HEK293T (cell line): Measurements from ENCODE around the gene EXPH5.

Experiments used
- CTCF ChIA-PET: fragments of 350-600 bp; formaldehyde crosslinking; extraction: SDS; loops from one replicate; lab custom pipeline; 2021; ENCODE audit warnings: antibody characterized with exemption, inconsistent platforms; lab: Yijun Ruan, JAX
- POLR2A ChIA-PET: fragments of 350-600 bp; formaldehyde crosslinking; extraction: SDS; loops from one replicate; lab custom pipeline; 2020; ENCODE audit warnings: antibody characterized with exemption, inconsistent platforms; lab: Yijun Ruan, JAX
- DNase-seq: peaks from one replicate; pipeline ENCODE4 v3.0.0; 2012; ENCODE audit warnings: mixed read lengths; ENCODE audit errors: extremely low spot score
- ARNT ChIP-seq: fragments of 450-650 bp; IDR thresholded peaks from 2 replicates; pipeline ENCODE4 v1.6.1; 2017; ENCODE audit warnings: mild to moderate bottlenecking
- BHLHE40 ChIP-seq: fragments of 450-650 bp; IDR thresholded peaks from 2 replicates; pipeline ENCODE4 v1.6.1; 2016; ENCODE audit warnings: mild to moderate bottlenecking, moderate library complexity, borderline replicate concordance
- CTBP1 ChIP-seq: fragments of 450-650 bp; IDR thresholded peaks from 2 replicates; pipeline ENCODE4 v1.6.1; 2016; ENCODE audit warnings: borderline replicate concordance
- ELF4 ChIP-seq: fragments of 450-650 bp; IDR thresholded peaks from 2 replicates; pipeline ENCODE4 v1.6.1; 2017; ENCODE audit warnings: antibody characterized with exemption
- FOXA1 ChIP-seq: fragments of 450-650 bp; IDR thresholded peaks from 2 replicates; pipeline ENCODE4 v1.6.1; 2016; ENCODE audit warnings: mild to moderate bottlenecking
- FOXK2 ChIP-seq: fragments of 450-650 bp; IDR thresholded peaks from 2 replicates; pipeline ENCODE4 v1.6.1; 2016; ENCODE audit warnings: mild to moderate bottlenecking
- FOXM1 ChIP-seq: fragments of 450-650 bp; IDR thresholded peaks from 2 replicates; pipeline ENCODE4 v1.6.1; 2017; ENCODE audit warnings: mild to moderate bottlenecking, borderline replicate concordance
- HDGF ChIP-seq: fragments of 450-650 bp; IDR thresholded peaks from 2 replicates; pipeline ENCODE4 v1.6.1; 2017; ENCODE audit warnings: antibody characterized with exemption, borderline replicate concordance
- L3MBTL2 ChIP-seq: fragments of 450-650 bp; conservative IDR thresholded peaks from 2 replicates; pipeline ENCODE4 v1.6.1; 2016; ENCODE audit warnings: mild to moderate bottlenecking
- LEF1 ChIP-seq: fragments of 450-650 bp; IDR thresholded peaks from 2 replicates; pipeline ENCODE4 v1.6.1; 2017; ENCODE audit warnings: mild to moderate bottlenecking, borderline replicate concordance
- NFRKB ChIP-seq: fragments of 450-650 bp; IDR thresholded peaks from 2 replicates; pipeline ENCODE4 v1.6.1; 2016; ENCODE audit warnings: mild to moderate bottlenecking, moderate library complexity
- PKNOX1 ChIP-seq: fragments of 450-650 bp; IDR thresholded peaks from 2 replicates; pipeline ENCODE4 v1.6.1; 2016
- SP1 ChIP-seq: fragments of 450-650 bp; IDR thresholded peaks from 2 replicates; pipeline ENCODE4 v1.6.1; 2017
- SUZ12 ChIP-seq: fragments of 450-650 bp; IDR thresholded peaks from 2 replicates; pipeline ENCODE4 v1.6.1; 2016; ENCODE audit warnings: mild to moderate bottlenecking
- TARDBP ChIP-seq: fragments of 450-650 bp; IDR thresholded peaks from 2 replicates; pipeline ENCODE4 v1.6.1; 2016
- ZNF384 ChIP-seq: fragments of 450-650 bp; IDR thresholded peaks from 2 replicates; pipeline ENCODE4 v1.6.1; 2016

EXPH5 gene

GRCh38 chr11:108618529-108618928, 25.0 kb upstream of the EXPH5 start:
- TF ChIP-seq ZNF384 (no peak), HDGF (no peak), FOXM1 (no peak), SUZ12 (no peak), FOXK2 (no peak), L3MBTL2 (no peak), SP1 (no peak), PKNOX1 (no peak), BHLHE40 (no peak), ARNT (no peak), TARDBP (no peak), FOXA1 (no peak), NFRKB (no peak), CTBP1 (no peak), ELF4 (no peak), LEF1 (no peak)
- no peak for DNase-seq
- CTCF ChIA-PET, result no interaction called here
- POLR2A ChIA-PET, result no interaction called here

- POLR2A ChIA-PET, result interaction anchor here (1.1 kb wide), 1 partner anchor 119 kb away, joined by 3 read pairs; the partner anchor contains the start of gene POGLUT3
- no peak for DNase-seq
- CTCF ChIA-PET, result no interaction called here
Observed at GRCh38 chr11:108617055-108617454, 23.5 kb upstream of the EXPH5 start.

GRCh38 chr11:108616549-108616948, 23.0 kb upstream of the EXPH5 start:
- no peak for DNase-seq
- TF ChIP-seq PKNOX1 (no peak), FOXA1 (no peak), ELF4 (no peak), BHLHE40 (no peak), L3MBTL2 (no peak), TARDBP (no peak), FOXM1 (no peak), ZNF384 (no peak), LEF1 (no peak), SUZ12 (no peak), ARNT (no peak), SP1 (no peak), CTBP1 (no peak), HDGF (no peak), NFRKB (no peak), FOXK2 (no peak)
- ChIA-PET POLR2A (no interaction called here), CTCF (no interaction called here)

More at GRCh38 chr11:108617055-108617454, 23.5 kb upstream of the EXPH5 start:
- TF ChIP-seq HDGF (no peak), SP1 (no peak), TARDBP (no peak), FOXM1 (no peak), LEF1 (no peak), BHLHE40 (no peak), ARNT (no peak), ELF4 (no peak), NFRKB (no peak), FOXA1 (no peak), ZNF384 (no peak), SUZ12 (no peak), PKNOX1 (no peak), FOXK2 (no peak), L3MBTL2 (no peak), CTBP1 (no peak)

DNA sequence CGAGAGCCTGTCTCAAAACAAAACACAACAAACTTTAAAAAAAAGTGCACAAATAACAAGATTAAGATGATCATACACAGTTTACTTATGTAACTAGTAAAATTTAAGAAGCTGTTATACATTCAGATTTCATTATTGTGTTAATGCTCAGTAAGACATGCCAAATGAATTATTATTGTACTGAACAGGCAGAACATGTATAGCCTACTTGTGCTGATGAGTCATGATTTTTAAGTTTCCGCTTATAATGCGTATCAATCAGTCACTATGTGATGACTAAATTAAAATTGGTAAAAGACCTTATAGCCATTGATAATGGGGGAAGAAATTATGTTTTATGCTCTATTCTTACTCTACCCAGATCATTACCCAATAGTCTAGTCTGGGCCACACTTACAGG, 20.5 kb upstream of the EXPH5 start:
- POLR2A ChIA-PET, result no interaction called here
- CTCF ChIA-PET, result no interaction called here
- TF ChIP-seq HDGF (no peak), TARDBP (no peak), ARNT (no peak), SUZ12 (no peak), ZNF384 (no peak), ELF4 (no peak), FOXA1 (no peak), FOXM1 (no peak), NFRKB (no peak), PKNOX1 (no peak), SP1 (no peak), L3MBTL2 (no peak)
- DNase-seq, result no peak

DNA sequence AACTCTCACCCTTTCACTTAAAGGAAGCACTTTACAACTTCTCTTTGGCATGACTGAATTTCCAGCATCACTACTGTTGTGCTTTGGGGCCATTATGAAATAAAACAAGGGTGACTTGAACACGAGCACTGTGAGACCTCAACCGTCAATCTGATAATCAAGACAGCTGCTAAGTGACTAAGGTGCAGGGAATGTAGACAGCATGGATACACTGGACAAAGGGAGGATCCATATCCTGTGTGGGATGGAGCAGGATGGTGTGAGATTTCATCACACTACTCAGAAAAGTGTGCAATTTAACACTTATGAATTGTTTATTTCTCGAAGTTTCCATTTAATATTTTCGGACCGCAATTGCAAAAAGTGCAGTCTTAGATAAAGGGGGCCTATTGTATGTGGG, 16.1 kb upstream of the EXPH5 start:
- ChIA-PET POLR2A (no interaction called here), CTCF (interaction anchor here (0.6 kb wide), 1 partner anchor 56 kb away, joined by 3 read pairs; no protein-coding TSS in a partner anchor)
- TF ChIP-seq FOXA1 (no peak), PKNOX1 (no peak), CTBP1 (no peak), SUZ12 (no peak), BHLHE40 (no peak), TARDBP (no peak), NFRKB (no peak), ZNF384 (no peak), ARNT (no peak), SP1 (no peak), ELF4 (no peak), L3MBTL2 (no peak), FOXK2 (no peak), LEF1 (no peak), HDGF (no peak)
- DNase-seq, result no peak
